Measurements from ENCODE around the gene S1PR1. TPM values are rescaled to one million over a fixed set of nuclear protein-coding genes. Genes with fewer than 3 reads are reported as not detected.

The S1PR1 gene
- total RNA-seq, 1 donor from 2014 or later: 23.5 TPM

- Mint-ChIP-seq H3K4me1 (peaks cover 17% of the 10 kb centered on the region), H3K4me3 (no peak overlapping the region), H3K27ac (no peak overlapping the region), H3K27me3 (ENCODE audit: low read depth) (no peaks in the 10 kb centered on the region), H3K9me3 (no peaks in the 10 kb centered on the region), H3K36me3 (peaks cover 18% of the 10 kb centered on the region)
- DNase-seq (ENCODE audit: low spot score in 2 of 2, unreplicated experiment in 2 of 2): no peak
- TF ChIP-seq, protein P1, sequence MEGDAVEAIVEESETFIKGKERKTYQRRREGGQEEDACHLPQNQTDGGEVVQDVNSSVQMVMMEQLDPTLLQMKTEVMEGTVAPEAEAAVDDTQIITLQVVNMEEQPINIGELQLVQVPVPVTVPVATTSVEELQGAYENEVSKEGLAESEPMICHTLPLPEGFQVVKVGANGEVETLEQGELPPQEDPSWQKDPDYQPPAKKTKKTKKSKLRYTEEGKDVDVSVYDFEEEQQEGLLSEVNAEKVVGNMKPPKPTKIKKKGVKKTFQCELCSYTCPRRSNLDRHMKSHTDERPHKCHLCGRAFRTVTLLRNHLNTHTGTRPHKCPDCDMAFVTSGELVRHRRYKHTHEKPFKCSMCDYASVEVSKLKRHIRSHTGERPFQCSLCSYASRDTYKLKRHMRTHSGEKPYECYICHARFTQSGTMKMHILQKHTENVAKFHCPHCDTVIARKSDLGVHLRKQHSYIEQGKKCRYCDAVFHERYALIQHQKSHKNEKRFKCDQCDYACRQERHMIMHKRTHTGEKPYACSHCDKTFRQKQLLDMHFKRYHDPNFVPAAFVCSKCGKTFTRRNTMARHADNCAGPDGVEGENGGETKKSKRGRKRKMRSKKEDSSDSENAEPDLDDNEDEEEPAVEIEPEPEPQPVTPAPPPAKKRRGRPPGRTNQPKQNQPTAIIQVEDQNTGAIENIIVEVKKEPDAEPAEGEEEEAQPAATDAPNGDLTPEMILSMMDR (IDR thresholded peaks at IDR 0.05; ENCODE audit: unreplicated experiment): no peak
These were observed 8.6 kb downstream of the S1PR1 start for GRCh38 chr1:101245246-101245927.

GRCh38 chr1:101247404-101248287 is 10.8 kb downstream of the S1PR1 start:
- DNase-seq (ENCODE audit: low spot score in 2 of 2, unreplicated experiment in 2 of 2): no peak
- H3K27me3 Mint-ChIP-seq (ENCODE audit: low read depth): no peaks in the 10 kb centered on the region
- H3K27ac Mint-ChIP-seq: no peak overlapping the region
- H3K4me1 Mint-ChIP-seq: peaks cover under 1% of the 10 kb centered on the region
- no peak overlapping the region for H3K4me3 Mint-ChIP-seq
- TF ChIP-seq, protein P1 (IDR thresholded peaks at IDR 0.05; ENCODE audit: unreplicated experiment): no peak
- peaks cover 6% of the 10 kb centered on the region for H3K36me3 Mint-ChIP-seq
- no peaks in the 10 kb centered on the region for H3K9me3 Mint-ChIP-seq

- TF ChIP-seq, protein P1 (IDR thresholded peaks at IDR 0.05; ENCODE audit: unreplicated experiment): no peak
- Mint-ChIP-seq H3K4me3 (no peak overlapping the region), H3K4me1 (peaks cover 13% of the 10 kb centered on the region), H3K27me3 (ENCODE audit: low read depth) (no peaks in the 10 kb centered on the region), H3K27ac (no peak overlapping the region), H3K9me3 (no peaks in the 10 kb centered on the region), H3K36me3 (no peaks in the 10 kb centered on the region)
- no peak for DNase-seq (ENCODE audit: low spot score in 2 of 2, unreplicated experiment in 2 of 2)
These were observed 13.4 kb downstream of the S1PR1 start for GRCh38 chr1:101250222-101250621.

DNA sequence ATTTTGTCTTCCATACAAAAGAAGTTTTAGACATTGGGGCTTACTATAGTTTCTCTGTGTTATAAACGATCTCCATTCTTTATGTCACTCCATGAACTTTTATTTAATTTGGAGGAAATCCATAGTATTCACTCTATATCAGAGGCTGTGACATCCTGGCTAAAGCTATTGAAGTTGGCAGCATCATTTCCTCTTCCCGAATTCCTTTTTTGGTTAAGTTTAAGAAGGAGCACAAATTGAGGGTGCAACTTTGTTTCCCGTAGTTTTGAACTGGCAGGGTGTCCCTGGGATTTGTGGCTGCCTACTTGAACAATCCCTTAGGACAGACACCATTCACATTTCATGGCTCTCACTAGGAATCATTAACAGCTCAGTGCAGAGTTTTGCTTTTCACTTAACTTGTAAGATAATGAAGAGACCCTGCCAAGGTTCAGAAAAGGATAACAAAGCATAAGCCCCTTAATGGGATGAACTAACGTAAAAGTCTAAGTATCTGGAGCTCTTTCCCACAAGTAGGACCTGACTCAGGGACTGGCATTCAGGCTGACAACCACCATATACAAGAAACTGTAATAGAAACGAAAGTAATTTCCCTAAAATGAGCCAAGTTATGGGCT is 13.9 kb downstream of the S1PR1 start:
- Mint-ChIP-seq H3K36me3 (no peaks in the 10 kb centered on the region), H3K4me3 (no peak overlapping the region), H3K9me3 (no peaks in the 10 kb centered on the region), H3K4me1 (peaks cover 14% of the 10 kb centered on the region), H3K27me3 (ENCODE audit: low read depth) (no peaks in the 10 kb centered on the region), H3K27ac (no peak overlapping the region)
- DNase-seq (ENCODE audit: low spot score in 2 of 2, unreplicated experiment in 2 of 2): no peak
- TF ChIP-seq, protein P1 (IDR thresholded peaks at IDR 0.05; ENCODE audit: unreplicated experiment): no peak

- H3K27ac Mint-ChIP-seq: no peak overlapping the region
- TF ChIP-seq, protein P1 (IDR thresholded peaks at IDR 0.05; ENCODE audit: unreplicated experiment): no peak
- H3K9me3 Mint-ChIP-seq: no peaks in the 10 kb centered on the region
- no peaks in the 10 kb centered on the region for H3K27me3 Mint-ChIP-seq (ENCODE audit: low read depth)
- peaks cover 14% of the 10 kb centered on the region for H3K4me1 Mint-ChIP-seq
- no peaks in the 10 kb centered on the region for H3K36me3 Mint-ChIP-seq
- no peak overlapping the region for H3K4me3 Mint-ChIP-seq
- no peak for DNase-seq (ENCODE audit: low spot score in 2 of 2, unreplicated experiment in 2 of 2)
These were observed 14.7 kb downstream of the S1PR1 start for GRCh38 chr1:101251504-101251903.
